HL-60 (cell line): ENCODE measurements around the gene TTC34.
"Not testable (repeated sequence)": the region's sequence is repeated elsewhere in the genome, so short reads cannot be mapped to it uniquely, and the experiment has no call there.

Experiments used
- DNase-seq, 2 experiments: peaks; one replicate each; pipeline ENCODE4 v3.0.0-alpha.2; 2010 to 2020; ENCODE audit warnings: low read depth in 1 of 2, low spot score in 1 of 2
- H3K27ac ChIP-seq: fragments of 250-450 bp; sonication (Bioruptor Pico); replicated peaks from 2 replicates; pipeline ENCODE4 v1.5.1; 2020; ENCODE audit warnings: mild to moderate bottlenecking, moderate library complexity
- H3K27me3 ChIP-seq: fragments of 250-450 bp; sonication (Bioruptor Pico); 2 replicates; pipeline ENCODE4 v1.5.1; 2021; ENCODE audit warnings: mild to moderate bottlenecking, moderate library complexity; ENCODE audit not compliant: insufficient read depth, poor library complexity, severe bottlenecking
- H3K4me3 ChIP-seq: replicated peaks from 2 replicates; pipeline ENCODE4 v1.5.1; 2011; ENCODE audit warnings: mild to moderate bottlenecking, control low read depth, low read length; ENCODE audit not compliant: insufficient read depth

Gene TTC34

DNA sequence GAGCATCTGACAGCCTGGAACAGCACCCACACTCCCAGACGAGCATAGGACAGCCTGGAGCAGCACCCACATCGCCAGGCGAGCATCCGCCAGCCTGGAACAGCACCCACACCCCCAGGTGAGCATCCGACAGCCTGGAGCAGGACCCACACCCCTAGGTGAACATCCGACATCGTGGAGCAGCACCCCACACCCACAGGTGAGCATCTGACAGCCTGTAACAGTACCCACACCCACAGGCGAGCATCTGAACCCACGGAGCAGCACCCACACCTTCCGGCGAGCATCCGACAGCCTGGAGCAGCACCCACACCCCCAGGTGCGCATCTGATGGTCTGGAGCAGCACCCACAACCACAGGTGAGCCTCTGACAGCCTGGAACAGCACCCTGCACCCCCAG lies 44.0 kb downstream of the TTC34 start:
- H3K27ac ChIP-seq, DNase-seq, H3K4me3 ChIP-seq, H3K27me3 ChIP-seq: not testable (repeated sequence)

DNA sequence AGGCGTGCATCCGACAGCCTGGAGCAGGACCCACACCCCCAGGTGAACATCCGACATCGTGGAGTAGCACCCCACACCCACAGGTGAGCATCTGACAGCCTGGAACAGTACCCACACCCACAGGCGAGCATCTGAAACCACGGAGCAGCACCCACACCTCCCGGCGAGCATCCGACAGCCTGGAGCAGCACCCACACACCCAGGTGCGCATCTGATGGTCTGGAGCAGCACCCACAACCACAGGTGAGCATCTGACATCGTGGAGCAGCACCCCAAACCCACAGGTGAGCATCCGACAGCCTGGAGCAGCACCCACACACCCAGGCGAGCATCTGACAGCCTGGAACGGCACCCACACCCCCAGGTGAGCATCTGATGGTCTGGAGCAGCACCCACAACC lies 46.1 kb downstream of the TTC34 start:
- not testable (repeated sequence) for H3K4me3 ChIP-seq, H3K27ac ChIP-seq, DNase-seq, H3K27me3 ChIP-seq

DNA sequence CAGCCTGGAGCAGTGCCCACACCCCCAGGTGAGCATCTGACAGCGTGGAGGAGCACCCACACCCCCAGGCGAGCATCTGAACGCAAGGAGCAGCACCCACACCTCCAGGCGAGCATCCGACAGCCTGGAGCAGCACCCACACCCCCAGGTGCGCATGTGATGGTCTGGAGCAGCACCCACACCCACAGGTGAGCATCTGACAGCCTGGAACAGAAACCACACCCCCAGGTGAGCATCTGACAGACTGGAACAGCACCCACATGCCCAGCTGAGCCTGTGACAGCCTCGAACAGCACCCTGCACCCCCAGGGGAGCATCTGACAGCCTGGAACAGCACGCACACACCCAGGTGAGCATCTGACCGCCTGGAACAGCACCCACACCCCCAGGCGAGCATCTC lies 46.9 kb downstream of the TTC34 start:
- not testable (repeated sequence) for DNase-seq, H3K4me3 ChIP-seq, H3K27me3 ChIP-seq, H3K27ac ChIP-seq

DNA sequence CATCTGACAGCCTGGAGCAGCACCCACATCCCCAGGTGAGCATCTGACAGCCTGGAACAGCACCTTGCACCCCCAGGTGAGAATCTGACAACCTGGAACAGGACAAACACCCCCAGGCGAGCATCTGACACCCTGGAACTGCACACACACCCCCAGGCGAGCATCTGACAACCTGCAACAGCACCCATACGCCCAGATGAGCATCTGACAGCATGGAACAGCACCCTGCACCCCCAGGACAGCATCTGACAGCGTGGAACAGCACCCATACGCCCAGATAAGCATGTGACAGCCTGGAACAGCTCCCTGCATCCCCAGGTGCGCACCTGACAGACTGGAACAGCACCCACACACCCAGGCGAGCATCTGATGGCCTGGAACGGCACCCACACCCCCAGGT lies 49.0 kb downstream of the TTC34 start:
- H3K27ac ChIP-seq, DNase-seq, H3K4me3 ChIP-seq, H3K27me3 ChIP-seq: not testable (repeated sequence)

DNA sequence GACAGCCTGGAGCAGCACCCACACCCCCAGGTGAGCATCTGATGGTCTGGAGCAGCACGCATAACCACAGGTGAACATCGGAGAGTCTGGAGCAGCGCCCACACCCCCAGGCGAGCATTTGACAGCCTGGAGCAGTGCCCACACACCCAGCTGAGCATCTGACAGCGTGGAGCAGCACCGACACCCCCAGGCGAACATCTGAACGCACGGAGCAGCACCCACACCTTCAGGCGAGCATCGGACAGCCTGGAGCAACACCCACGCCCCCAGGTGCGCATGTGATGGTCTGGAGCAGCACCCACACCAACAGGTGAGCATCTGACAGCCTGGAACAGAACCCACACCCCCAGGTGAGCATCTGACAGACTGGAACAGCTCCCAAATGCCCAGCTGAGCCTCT lies 49.6 kb downstream of the TTC34 start:
- DNase-seq, H3K27me3 ChIP-seq: not testable (repeated sequence)

DNA sequence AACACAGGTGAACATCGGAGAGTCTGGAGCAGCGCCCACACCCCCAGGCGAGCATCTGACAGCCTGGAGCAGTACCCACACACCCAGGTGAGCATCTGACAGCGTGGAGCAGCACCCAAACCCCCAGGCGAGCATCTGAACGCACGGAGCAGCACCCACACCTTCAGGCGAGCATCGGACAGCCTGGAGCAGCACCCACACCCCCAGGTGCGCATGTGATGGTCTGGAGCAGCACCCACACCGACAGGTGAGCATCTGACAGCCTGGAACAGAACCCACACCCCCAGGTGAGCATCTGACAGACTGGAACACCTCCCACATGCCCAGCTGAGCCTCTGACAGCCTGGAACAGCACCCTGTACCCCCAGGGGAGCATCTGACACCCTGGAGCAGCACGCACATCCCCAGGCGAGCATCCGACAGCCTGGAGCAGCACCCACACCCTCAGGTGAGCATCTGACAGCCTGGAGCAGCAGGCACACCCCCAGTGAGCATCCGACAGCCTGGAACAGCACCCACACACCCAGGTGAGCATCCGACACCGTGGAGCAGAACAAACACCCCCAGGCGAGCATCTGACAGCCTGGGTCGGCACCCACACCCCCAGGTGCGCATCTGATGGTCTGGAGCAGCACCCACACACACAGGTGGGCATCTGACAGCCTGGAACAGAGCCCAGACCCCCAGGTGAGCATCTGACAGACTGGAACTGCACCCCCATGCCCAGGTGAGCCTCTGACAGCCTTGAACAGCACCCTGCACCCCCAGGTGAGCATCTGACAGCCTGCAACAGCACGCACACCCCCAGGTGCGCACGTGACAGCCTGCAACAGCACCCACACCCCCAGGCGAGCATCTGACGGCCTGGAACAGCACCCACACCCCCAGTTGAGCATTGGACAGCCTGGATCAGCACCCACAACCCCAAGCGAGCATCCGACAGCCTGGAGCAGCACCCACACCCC lies 50.4 kb downstream of the TTC34 start:
- H3K4me3 ChIP-seq, DNase-seq, H3K27me3 ChIP-seq, H3K27ac ChIP-seq: not testable (repeated sequence)

More for the DNA sequence above, 49.6 kb downstream of the TTC34 start:
- not testable (repeated sequence) for H3K27ac ChIP-seq, H3K4me3 ChIP-seq

DNA sequence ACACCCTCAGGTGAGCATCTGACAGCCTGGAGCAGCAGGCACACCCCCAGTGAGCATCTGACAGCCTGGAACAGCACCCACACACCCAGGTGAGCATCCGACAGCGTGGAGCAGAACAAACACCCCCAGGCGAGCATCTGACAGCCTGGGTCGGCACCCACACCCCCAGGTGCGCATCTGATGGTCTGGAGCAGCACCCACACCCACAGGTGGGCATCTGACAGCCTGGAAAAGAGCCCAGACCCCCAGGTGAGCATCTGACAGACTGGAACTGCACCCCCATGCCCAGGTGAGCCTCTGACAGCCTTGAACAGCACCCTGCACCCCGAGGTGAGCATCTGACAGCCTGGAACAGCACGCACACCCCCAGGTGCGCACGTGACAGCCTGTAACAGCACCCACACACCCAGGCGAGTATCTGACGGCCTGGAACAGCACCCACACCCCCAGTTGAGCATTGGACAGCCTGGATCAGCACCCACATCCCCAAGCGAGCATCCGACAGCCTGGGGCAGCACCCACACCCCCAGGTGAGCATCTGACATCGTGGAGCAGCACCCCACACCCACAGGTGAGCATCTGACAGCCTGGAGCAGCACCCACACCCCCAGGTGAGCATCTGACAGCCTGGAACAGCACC lies 51.3 kb downstream of the TTC34 start:
- H3K27me3 ChIP-seq, H3K27ac ChIP-seq, H3K4me3 ChIP-seq, DNase-seq: not testable (repeated sequence)

DNA sequence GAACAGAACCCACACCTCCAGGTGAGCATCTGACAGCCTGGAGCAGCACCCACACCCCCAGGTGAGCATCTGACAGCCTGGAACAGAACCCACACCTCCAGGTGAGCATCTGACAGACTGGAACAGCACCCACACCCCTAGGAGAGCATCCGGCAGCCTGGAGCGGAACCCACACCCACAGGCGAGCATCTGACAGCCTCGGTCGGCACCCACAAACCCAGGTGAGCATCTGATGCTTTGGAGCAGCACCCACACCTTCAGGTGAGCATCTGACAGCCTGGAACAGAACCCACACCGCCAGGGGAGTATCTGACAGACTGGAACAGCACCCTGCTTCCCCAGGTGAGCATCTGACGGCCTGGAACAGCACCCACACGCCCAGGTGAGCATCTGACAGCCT lies 52.9 kb downstream of the TTC34 start:
- not testable (repeated sequence) for H3K4me3 ChIP-seq, H3K27me3 ChIP-seq, DNase-seq, H3K27ac ChIP-seq

DNA sequence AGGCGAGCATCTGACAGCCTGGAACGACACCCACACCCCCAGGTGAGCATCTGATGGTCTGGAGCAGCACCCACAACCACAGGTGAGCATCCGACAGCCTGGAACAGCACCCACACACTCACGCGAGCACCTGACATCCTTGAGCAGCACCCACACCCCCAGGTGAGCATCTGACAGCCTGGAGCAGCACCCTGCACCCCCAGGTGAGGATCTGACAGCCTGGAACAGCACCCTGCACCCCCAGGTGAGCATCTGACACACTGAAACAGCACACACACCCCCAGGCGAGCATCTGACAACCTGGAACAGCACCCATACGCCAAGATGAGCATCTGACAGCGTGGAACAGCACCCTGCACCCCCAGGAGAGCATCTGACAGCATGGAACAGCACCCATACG lies 106.7 kb downstream of the TTC34 start:
- not testable (repeated sequence) for H3K27ac ChIP-seq, H3K27me3 ChIP-seq, H3K4me3 ChIP-seq, DNase-seq

DNA sequence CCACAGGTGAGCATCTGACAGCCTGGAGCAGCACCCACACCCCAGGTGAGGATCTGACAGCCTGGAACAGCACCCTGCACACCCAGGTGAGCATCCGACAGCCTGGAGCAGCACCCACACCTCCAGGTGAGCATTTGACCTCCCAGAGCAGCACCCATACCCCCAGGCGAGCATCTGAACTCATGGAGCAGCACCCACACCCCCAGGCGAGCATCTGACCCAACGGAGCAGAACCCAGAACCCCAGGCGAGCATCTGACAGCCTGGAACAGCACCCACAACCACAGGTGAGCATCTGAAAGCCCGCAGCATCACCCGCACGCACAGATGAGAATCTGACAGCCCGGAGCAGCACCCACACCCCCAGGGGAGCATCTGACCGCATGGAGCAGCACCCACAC lies 111.3 kb downstream of the TTC34 start:
- H3K4me3 ChIP-seq, H3K27me3 ChIP-seq: not testable (repeated sequence)

DNA sequence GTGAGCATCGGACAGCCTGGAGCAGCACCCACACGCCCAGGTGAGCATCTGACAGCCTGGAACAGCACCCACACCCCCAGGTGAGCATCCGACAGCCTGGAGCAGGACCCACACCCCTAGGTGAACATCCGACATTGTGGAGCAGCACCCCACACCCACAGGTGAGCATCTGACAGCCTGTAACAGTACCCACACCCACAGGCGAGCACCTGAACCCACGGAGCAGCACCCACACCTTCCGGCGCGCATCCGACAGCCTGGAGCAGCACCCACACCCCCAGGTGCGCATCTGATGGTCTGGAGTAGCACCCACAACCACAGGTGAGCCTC lies 113.2 kb downstream of the TTC34 start:
- not testable (repeated sequence) for H3K27ac ChIP-seq, H3K4me3 ChIP-seq, DNase-seq, H3K27me3 ChIP-seq

More for the DNA sequence above, 111.3 kb downstream of the TTC34 start:
- H3K27ac ChIP-seq, DNase-seq: not testable (repeated sequence)

DNA sequence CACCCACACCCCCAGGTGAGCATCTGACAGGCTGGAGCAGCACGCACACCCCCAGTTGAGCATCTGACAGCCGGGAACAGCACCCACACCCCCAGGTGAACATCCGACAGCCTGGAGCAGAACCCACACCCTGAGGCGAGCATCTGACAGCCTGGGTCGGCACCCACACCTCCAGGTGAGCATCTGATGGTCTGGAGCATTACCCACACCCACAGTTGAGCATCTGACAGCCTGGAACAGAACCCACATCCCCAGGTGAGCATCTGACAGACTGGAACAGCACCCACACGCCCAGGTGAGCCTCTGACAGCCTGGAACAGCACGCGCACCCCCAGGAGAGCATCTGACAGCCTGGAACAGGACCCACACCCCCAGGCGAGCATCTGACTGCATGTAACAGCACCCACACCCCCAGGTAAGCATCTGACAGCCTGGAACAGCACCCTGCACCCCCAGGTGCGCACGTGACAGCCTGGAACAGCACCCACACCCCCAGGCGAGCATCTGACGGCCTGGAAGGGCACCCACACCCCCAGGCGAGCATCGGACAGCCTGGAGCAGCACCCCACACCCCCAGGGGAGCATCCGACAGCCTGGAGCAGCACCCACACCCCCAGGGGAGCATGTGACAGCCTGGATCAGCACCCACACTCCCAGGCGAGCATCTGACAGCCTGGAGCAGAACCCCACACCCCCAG lies 113.7 kb downstream of the TTC34 start:
- DNase-seq, H3K27me3 ChIP-seq, H3K27ac ChIP-seq, H3K4me3 ChIP-seq: not testable (repeated sequence)

DNA sequence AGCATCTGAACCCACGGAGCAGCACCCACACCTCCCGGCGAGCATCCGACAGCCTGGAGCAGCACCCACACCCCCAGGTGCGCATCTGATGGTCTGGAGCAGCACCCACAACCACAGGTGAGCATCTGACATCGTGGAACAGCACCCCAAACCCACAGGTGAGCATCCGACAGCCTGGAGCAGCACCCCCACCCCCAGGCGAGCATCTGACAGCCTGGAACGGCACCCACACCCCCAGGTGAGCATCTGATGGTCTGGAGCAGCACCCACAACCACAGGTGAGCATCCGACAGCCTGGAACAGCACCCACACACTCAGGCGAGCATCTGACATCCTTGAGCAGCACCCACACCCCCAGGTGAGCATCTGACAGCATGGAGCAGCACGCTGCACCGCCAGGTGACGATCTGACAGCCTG lies 114.3 kb downstream of the TTC34 start:
- H3K27ac ChIP-seq, DNase-seq, H3K4me3 ChIP-seq, H3K27me3 ChIP-seq: not testable (repeated sequence)

DNA sequence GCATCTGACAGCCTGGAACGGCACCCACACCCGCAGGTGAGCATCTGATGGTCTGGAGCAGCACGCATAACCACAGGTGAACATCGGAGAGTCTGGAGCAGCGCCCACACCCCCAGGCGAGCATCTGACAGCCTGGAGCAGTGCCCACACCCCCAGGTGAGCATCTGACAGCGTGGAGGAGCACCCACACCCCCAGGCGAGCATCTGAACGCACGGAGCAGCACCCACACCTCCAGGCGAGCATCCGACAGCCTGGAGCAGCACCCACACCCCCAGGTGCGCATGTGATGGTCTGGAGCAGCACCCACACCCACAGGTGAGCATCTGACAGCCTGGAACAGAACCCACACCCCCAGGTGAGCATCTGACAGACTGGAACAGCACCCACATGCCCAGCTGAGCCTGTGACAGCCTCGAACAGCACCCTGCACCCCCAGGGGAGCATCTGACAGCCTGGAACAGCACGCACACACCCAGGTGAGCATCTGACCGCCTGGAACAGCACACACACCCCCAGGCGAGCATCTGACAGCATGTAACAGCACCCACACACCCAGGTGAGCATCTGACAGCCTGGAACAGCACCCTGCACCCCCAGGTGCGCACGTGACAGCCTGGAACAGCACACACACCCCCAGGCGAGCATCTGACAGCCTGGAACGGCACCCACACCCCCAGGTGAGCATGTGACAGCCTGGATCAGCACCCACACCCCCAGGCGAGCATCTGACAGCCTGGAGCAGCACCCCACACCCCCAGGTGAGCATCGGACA lies 115.2 kb downstream of the TTC34 start:
- H3K27me3 ChIP-seq, H3K4me3 ChIP-seq, H3K27ac ChIP-seq, DNase-seq: not testable (repeated sequence)
